GM15510 (cell line): ENCODE results near the gene SH3BGRL2.

Experiments used
- POLR2A ChIP-seq: IDR thresholded peaks from 3 replicates; pipeline ENCODE4 v1.6.1; 2011; ENCODE audit warnings: borderline replicate concordance; ENCODE audit not compliant: insufficient read length; ENCODE audit errors: extremely low read depth

SH3BGRL2 gene

DNA sequence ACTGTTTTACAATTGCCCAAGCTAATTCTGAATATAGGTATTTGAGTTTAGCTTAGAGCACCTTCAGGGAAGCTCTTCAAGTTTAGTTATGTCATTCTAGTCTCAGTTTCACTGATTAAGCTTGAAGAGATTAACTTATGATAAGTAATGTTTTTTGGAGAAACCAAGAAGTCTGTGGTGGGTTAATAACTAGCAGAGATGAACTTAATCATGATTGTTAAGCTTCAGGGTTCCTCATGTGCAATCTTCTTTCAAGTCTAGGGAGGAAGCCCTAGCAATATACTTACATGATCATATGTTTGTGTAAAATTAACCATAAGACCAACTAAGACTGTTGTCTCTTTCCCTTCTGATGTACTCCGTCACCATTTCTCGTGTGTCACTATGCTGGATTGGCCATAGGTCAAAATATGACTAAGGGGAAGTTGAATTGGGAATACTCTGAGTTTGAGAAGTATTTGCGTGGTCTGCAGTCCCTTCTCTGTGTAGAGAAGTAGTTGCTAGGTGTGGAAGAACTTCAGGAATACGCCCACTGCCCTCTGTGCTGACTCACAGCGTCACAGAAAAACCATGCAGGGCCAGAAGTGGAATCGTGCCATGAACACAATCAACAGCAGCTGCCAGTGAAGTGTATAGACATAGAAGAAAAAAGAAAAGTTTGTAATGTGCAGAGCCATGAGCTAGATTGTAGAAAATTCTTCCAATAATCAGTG is 88.3 kb downstream of the SH3BGRL2 start:
- TF ChIP-seq POLR2A = no peak

DNA sequence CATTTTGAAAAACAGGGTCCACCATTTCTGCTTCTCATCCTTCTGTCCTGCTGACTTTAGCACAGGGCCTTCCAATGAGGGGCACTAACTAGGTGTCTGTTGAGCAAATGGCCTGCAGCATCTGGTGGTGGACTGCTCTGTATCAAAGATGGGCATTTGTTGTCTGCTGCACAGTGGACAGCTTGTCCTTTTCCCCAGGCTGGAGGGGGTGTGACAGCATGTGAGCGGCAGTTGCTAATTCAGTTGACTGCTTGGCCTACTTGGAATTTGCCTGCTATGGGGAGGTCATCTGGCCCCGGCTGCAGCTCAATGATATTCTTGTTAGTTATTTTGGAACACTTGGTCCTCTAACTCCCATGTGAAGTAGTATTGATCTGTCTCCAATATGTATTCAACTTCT is 93.7 kb downstream of the SH3BGRL2 start:
- TF ChIP-seq POLR2A = no peak

DNA sequence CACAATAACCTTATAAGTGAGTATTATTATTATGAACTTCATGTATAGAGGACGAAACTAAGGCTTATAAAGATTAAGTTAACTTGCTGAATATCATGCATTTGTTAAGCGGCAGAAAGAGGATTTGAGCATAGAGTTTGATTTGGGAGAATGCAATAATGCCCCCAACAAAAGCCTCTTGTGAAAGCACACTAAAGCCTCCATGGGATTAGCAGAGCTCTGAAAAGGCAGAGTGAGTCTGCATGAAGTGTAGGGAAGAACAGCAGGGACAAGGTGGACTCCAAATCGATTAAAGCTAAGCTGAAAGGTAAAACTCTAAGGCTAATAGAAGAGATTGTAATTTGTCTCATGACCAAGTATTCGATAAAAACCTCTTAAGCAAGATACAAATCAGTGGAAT is 100.3 kb downstream of the SH3BGRL2 start:
- TF ChIP-seq POLR2A = no peak

DNA sequence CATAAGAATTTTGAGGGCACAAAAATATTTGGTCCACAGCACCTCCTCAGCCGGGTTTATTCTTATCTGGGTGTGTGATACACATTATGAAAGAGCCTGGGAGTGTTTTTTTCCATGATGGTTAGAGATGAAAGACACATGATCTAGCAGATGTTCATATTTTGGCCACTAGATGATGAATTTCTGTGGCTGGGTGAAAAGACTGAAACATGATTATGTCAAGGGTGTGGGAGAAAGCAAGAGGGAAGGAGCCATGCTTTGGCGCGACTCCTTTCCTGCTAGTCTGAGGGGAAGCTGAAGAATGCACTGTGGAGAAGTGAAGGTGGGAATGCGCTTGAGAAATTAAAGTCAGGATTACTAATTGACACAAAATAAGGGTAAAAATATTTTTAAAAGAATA is 102.3 kb downstream of the SH3BGRL2 start:
- no peak for TF ChIP-seq POLR2A

DNA sequence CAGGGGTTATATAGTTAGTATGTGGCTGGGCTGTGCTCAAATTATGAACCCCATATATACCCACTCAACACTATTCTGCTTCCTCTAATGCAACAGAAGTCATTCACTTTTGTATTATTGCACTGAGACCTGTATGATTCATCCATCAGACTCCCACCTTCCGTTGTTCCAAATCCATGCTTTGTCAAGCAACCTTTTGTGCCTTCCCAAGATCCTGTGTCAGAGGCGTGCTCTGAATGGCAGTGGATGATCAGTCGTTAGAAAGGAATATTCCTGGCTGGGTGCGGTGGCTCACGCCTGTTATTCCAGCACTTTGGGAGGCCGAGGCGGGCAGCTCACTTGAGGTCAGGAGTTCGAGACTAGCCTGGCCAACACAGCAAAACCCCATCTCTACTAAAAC is 103.2 kb downstream of the SH3BGRL2 start:
- TF ChIP-seq POLR2A = no peak

DNA sequence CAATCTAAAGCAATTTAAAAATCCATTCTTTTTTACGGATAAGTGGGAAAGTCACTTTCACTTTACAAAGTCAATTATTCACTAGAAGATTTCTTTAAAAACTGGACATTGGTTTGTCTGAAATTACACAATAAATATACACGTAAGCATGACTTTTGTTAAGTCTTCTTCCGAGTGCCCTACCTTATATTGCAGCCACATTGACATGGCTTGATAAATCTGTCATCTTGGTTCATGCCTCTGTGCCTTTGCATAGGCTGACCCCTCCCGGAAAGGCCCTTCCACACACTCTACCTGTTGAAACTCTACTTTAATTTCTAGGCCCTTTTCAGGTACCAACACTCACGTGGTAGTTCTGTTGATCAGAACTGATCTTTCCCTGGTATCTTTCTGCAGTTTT is 104.1 kb downstream of the SH3BGRL2 start:
- TF ChIP-seq POLR2A = no peak

DNA sequence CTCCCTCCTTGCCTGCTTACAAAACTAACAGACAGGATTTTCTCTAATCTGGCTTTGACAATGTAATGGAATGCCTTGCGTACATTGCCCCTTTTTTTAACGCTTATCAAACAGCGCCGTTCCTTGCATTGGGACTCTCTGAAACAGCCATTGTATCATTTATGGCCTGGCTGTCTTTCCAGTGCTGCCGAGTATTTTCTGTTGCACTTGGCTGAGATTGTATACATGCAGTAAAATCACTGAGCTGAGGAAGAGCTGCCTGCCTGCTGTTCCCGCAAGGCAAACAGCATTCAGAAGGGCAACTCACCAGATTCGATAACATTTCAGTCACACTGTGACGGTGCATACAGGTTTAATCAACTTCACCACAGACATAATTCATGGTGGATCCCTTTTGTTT is 106.0 kb downstream of the SH3BGRL2 start:
- TF ChIP-seq POLR2A = no peak

DNA sequence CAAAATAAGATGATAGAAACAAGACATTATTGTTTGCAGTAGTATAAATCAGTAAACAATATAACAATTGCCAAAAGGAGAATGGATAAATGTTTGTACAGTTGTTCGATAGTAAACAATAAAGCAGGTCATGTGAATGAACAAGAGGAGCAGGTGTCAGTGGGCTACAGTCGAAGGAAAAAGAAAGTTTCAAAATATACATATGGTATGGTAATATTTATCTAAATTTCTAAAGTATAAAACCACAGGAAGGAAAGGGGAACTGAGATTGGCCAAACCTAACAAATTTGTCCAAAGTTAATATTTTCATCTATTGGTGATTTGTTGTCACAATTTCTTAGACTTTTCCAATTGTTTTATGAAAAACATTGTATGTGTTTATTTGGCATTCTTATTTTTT is 110.9 kb downstream of the SH3BGRL2 start:
- TF ChIP-seq POLR2A = no peak

DNA sequence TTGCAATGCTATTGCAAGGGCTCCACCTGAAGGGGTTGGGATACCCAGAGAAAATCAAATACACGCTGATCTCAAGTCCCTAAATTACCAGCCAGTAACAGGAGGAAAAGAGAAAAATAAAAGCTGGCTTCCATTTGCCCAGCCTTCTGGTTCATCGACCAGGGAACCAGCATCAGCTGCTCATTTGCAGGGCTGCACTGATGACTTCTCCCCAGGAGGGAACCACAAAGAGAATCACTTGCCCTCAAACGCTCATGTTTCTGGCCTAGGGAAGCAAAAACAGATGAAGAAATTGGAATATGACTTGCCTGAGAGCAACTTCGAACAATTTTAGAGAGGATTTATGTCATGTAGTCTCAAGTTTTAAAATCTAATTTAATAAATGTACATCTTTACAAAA is 119.7 kb downstream of the SH3BGRL2 start:
- no peak for TF ChIP-seq POLR2A
